Left ventricle myocardium inferior (tissue), 1 donor: ENCODE data around the gene FAM13C. TPM values are rescaled to one million over a fixed set of nuclear protein-coding genes. Genes with fewer than 3 reads are reported as not detected.

Experiments used
- DNase-seq: peaks from one replicate; pipeline ENCODE4 v3.0.0-alpha.2; 2020
- H3K27ac ChIP-seq: fragments of 200-600 bp; replicated peaks from 2 replicates; pipeline ENCODE4 v1.8.0; 2021
- H3K27me3 ChIP-seq: fragments of 200-600 bp; 2 replicates; pipeline ENCODE4 v1.8.0; 2021; ENCODE audit warnings: low read depth
- H3K36me3 ChIP-seq: fragments of 200-600 bp; 2 replicates; pipeline ENCODE4 v1.8.0; 2021
- H3K4me1 ChIP-seq: fragments of 200-600 bp; 2 replicates; pipeline ENCODE4 v1.8.0; 2021
- H3K4me3 ChIP-seq: fragments of 200-600 bp; 2 replicates; pipeline ENCODE4 v1.8.0; 2021; ENCODE audit warnings: mild to moderate bottlenecking, moderate library complexity
- H3K9me3 ChIP-seq: fragments of 200-600 bp; replicated peaks from 2 replicates; pipeline ENCODE4 v1.8.0; 2021
- intact Hi-C: fragments of 100-400 bp; cut with micrococcal nuclease; formaldehyde crosslinking; loops from one replicate; pipeline ENCODE4 v1.11.0; 2022
- total RNA-seq: library from RNA; stranded (reverse); fragmentation: NEBNext Ultra II Directional; extraction: Animal tissue kit (Norgen Biotek cat#: 25700); gene quantifications from one replicate; pipeline ENCODE4 v1.2.1, GENCODE V29; 2021
- TF ChIP-seq, protein P1 (sequence below): fragments of 200-600 bp; IDR thresholded peaks from 2 replicates; pipeline ENCODE4 v1.8.0; 2021; ENCODE audit warnings: antibody characterized with exemption, mild to moderate bottlenecking, borderline replicate concordance
- donor health status: DM: no; HTN: yes; CAD: no; lungs with severe emphysema.

The FAM13C gene
- total RNA-seq, 1 donor from 2014 or later = 5.2 TPM

DNA sequence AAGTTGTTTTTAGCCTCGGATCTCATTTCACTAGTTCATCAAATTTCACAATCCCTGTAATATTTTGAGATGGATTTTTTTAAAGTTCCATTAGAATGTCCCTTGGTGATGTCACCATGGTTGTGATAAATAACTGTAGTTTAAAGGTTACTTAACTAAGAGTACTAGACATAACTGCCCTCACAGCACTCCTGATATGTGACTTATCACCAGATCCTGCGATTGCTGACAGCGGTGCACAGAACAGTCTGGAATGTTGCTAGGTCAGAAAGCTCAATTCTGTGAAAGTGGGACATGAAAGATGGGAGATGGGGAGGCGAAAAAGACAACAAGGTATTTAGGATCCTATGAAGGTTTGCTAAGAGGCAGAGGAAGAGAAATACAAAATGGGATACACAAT lies 40.2 kb downstream of the FAM13C start:
- DNase-seq = no peak
- Histone ChIP-seq H3K27ac (peak overlapping the region; percentile 63), H3K4me1 (peaks cover 49% of the 10 kb centered on the region), H3K9me3 (peaks cover 6% of the 10 kb centered on the region), H3K27me3 (no peaks in the 10 kb centered on the region), H3K36me3 (peaks cover 16% of the 10 kb centered on the region), H3K4me3 (no peak overlapping the region)
- intact Hi-C loops = no loop called here
- TF ChIP-seq, protein P1, sequence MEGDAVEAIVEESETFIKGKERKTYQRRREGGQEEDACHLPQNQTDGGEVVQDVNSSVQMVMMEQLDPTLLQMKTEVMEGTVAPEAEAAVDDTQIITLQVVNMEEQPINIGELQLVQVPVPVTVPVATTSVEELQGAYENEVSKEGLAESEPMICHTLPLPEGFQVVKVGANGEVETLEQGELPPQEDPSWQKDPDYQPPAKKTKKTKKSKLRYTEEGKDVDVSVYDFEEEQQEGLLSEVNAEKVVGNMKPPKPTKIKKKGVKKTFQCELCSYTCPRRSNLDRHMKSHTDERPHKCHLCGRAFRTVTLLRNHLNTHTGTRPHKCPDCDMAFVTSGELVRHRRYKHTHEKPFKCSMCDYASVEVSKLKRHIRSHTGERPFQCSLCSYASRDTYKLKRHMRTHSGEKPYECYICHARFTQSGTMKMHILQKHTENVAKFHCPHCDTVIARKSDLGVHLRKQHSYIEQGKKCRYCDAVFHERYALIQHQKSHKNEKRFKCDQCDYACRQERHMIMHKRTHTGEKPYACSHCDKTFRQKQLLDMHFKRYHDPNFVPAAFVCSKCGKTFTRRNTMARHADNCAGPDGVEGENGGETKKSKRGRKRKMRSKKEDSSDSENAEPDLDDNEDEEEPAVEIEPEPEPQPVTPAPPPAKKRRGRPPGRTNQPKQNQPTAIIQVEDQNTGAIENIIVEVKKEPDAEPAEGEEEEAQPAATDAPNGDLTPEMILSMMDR = no peak

DNA sequence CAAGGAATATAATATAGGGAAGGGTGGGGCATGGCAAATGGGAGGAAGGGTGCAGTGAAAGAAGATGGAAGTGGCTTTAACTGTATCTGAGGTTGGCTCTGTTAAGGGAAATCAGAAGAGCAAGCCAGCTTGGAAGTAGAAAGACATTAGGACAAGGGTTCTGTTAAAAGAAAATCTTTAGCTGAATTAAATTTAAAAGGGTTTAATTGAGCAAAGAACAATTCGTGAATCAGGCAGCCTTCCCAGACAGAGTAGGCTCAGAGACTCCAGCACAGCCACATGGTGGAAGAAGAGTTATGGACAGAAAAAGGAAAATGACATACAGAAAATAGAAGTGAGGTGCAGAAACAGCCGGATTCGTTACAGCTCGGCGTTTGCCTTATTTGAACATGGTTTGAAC lies 42.0 kb downstream of the FAM13C start:
- Histone ChIP-seq H3K9me3 (peaks cover 6% of the 10 kb centered on the region), H3K4me1 (peaks cover 61% of the 10 kb centered on the region), H3K27ac (no peak overlapping the region), H3K36me3 (peaks cover 16% of the 10 kb centered on the region), H3K27me3 (no peaks in the 10 kb centered on the region), H3K4me3 (no peak overlapping the region)
- no peak for DNase-seq
- TF ChIP-seq, protein P1 = no peak
- intact Hi-C loops = no loop called here

DNA sequence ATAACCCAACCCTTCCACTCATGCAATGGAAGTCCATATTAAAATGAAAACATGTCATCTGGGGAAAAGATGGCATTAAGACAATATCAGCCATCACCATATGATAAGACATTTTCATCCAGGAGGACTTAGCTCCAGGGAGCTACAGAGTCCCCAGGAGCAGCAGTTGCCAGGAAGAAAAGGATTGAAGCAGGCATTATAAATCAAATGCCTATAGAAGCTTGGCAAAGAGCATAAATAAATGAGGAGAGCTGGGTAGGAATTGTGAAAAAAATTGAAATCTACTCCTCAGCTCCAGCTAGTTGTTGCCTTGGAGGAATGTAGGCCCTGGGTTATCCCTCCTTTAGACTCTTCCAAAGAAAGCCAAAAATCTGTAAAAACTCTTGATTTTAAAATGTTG lies 42.5 kb downstream of the FAM13C start:
- H3K27ac ChIP-seq = peak overlapping the region; percentile 28
- H3K4me1 ChIP-seq = peaks cover 61% of the 10 kb centered on the region
- peaks cover 6% of the 10 kb centered on the region for H3K9me3 ChIP-seq
- TF ChIP-seq, protein P1 = no peak
- intact Hi-C loops = no loop called here
- no peaks in the 10 kb centered on the region for H3K27me3 ChIP-seq
- no peak overlapping the region for H3K4me3 ChIP-seq
- DNase-seq = no peak
- peaks cover 16% of the 10 kb centered on the region for H3K36me3 ChIP-seq

DNA sequence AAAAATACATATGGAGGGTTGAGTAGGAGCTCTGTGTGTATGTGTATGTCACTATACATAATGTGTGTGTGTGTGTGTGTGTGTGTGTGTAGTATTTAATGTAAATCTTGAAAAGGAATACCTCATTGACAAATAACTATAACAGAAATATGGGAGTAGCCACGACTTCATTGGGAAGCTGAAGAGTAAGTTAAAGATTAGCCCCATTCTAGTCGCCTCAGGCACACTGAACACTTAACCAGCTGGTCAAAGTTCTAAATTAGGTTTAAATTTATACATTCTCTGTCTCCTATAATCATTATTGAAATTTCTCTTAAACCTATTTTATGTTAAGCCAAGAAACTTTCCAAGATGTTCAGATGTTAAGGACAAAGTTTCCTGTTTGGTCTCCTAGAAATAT lies 45.3 kb downstream of the FAM13C start:
- TF ChIP-seq, protein P1 = no peak
- Histone ChIP-seq H3K36me3 (peaks cover 5% of the 10 kb centered on the region), H3K9me3 (no peaks in the 10 kb centered on the region), H3K27ac (no peak overlapping the region), H3K27me3 (no peaks in the 10 kb centered on the region), H3K4me1 (peaks cover 59% of the 10 kb centered on the region), H3K4me3 (no peak overlapping the region)
- DNase-seq = no peak
- intact Hi-C loops = no loop called here

DNA sequence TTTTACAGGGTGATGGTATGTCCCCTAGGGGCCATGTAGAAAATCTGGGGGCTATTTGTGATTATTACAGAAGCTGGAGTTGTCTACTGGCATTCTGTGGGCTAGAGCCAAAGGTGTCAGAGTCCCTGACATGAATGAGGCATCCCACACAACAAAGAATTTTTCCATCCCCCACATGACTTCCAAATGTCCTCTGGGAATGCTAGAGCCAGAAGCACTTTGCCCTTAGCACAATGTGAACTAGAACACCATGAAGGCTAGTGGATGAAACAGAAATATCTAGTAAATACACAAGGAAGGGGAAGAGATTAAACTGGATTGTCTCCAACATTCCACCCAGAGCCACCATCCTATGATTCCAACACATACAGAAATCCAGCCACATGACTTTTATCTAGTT lies 46.9 kb downstream of the FAM13C start:
- no peak for DNase-seq
- no peaks in the 10 kb centered on the region for H3K27me3 ChIP-seq
- intact Hi-C loops = no loop called here
- peaks cover 74% of the 10 kb centered on the region for H3K4me1 ChIP-seq
- H3K9me3 ChIP-seq = no peaks in the 10 kb centered on the region
- TF ChIP-seq, protein P1 = no peak
- H3K4me3 ChIP-seq = no peak overlapping the region
- H3K36me3 ChIP-seq = no peaks in the 10 kb centered on the region
- H3K27ac ChIP-seq = peak overlapping the region; percentile 78

DNA sequence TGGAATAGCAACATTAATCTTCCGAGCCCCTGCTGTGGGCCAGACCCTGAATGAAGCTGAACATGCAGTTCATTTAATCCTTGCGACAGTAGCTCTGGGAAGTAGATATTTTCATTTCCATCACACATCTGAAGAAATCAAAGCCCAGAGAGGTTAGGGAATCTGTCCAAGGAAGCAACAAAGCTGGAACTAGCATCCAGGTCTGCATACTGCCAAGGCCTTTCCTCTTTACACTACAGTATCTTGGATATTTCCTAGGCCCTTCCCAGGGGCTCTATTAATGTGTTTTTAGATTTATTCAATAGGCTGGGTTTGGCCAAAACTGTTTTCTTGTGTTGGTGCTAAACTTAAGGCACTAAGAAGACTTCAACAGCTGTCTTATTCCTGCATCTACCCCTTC lies 48.1 kb downstream of the FAM13C start:
- H3K9me3 ChIP-seq = no peaks in the 10 kb centered on the region
- no peak for DNase-seq
- TF ChIP-seq, protein P1 = no peak
- H3K36me3 ChIP-seq = no peaks in the 10 kb centered on the region
- no peak overlapping the region for H3K4me3 ChIP-seq
- H3K27me3 ChIP-seq = no peaks in the 10 kb centered on the region
- intact Hi-C loops = no loop called here
- peaks cover 80% of the 10 kb centered on the region for H3K4me1 ChIP-seq
- H3K27ac ChIP-seq = peak overlapping the region; percentile 78
